Mammary epithelial cell (primary cell): ENCODE measurements around the gene UBE3B.

ENCODE experiments used
- CTCF ChIP-seq, 2 donors: IDR thresholded peaks in 1 of 2; conservative IDR thresholded peaks in 1 of 2; 2 replicates each; pipeline ENCODE4 v1.5.1; 2011 to 2012; ENCODE audit warnings: inconsistent platforms in 2 of 2, low read length in 2 of 2, mild to moderate bottlenecking in 2 of 2, control low read depth in 1 of 2, low read depth in 1 of 2; ENCODE audit not compliant: insufficient read depth in 1 of 2; ENCODE audit errors: extremely low read depth in 1 of 2
- EZH2 ChIP-seq: IDR thresholded peaks from 2 replicates; pipeline ENCODE4 v1.6.1; 2012; ENCODE audit warnings: low read length, inconsistent platforms, borderline replicate concordance

GRCh38 chr12:109581334-109581691 is 103.9 kb downstream of the UBE3B start:
- TF ChIP-seq CTCF (conservative IDR thresholded peaks at IDR 0.05 in 1 of 2, IDR thresholded peaks at IDR 0.05 in 1 of 2; ENCODE audit: extremely low read depth in 1 of 2, insufficient read depth in 1 of 2, low read depth in 1 of 2, low read length in 2 of 2) (no peak), EZH2 (no peak)
